Suppressor macrophage treated with lipopolysaccharide for 4 hours (primary cell): ENCODE results near the gene SIGLEC1.

ENCODE experiments used
- DNase-seq: peaks from one replicate; pipeline ENCODE4 v3.0.0-alpha.2; 2020

SIGLEC1 gene

GRCh38 chr20:3712279-3712873 lies at the start of gene SIGLEC1:
Gene SIGLEC1 (minus strand): TSS chr20:3712600. CDS start chr20:3707128, 5,472 bp downstream.
- peak; percentile 99 for DNase-seq

- DNase-seq, result no peak
Measured at GRCh38 chr20:3760655-3761348, 48.4 kb upstream of the SIGLEC1 start.

- no peak for DNase-seq
Measured at GRCh38 chr20:3759884-3760283, 47.5 kb upstream of the SIGLEC1 start.

GRCh38 chr20:3759316-3759823 lies 47.0 kb upstream of the SIGLEC1 start:
- DNase-seq, result no peak

- no peak for DNase-seq
Measured at GRCh38 chr20:3758566-3758965, 46.2 kb upstream of the SIGLEC1 start.

GRCh38 chr20:3757268-3757667 lies 44.9 kb upstream of the SIGLEC1 start:
- DNase-seq, result peak; percentile 47

GRCh38 chr20:3755814-3756480 lies 43.5 kb upstream of the SIGLEC1 start:
- DNase-seq, result no peak

GRCh38 chr20:3755269-3755668 lies 42.9 kb upstream of the SIGLEC1 start:
- DNase-seq, result no peak

GRCh38 chr20:3754276-3754630 lies 41.9 kb upstream of the SIGLEC1 start:
- DNase-seq, result no peak

GRCh38 chr20:3753501-3754275 lies 41.3 kb upstream of the SIGLEC1 start:
- no peak for DNase-seq

GRCh38 chr20:3753098-3753497 lies 40.7 kb upstream of the SIGLEC1 start:
- DNase-seq, result peak; percentile 82

- no peak for DNase-seq
Measured at GRCh38 chr20:3752386-3752759, 40.0 kb upstream of the SIGLEC1 start.

- peak; percentile 83 for DNase-seq
Measured at GRCh38 chr20:3751675-3752385, 39.4 kb upstream of the SIGLEC1 start.

GRCh38 chr20:3751305-3751674 lies 38.9 kb upstream of the SIGLEC1 start:
- no peak for DNase-seq

GRCh38 chr20:3749689-3750531 lies 37.5 kb upstream of the SIGLEC1 start:
- peak; percentile 56 for DNase-seq

- DNase-seq, result no peak
Measured at GRCh38 chr20:3749087-3749688, 36.8 kb upstream of the SIGLEC1 start.

- no peak for DNase-seq
Measured at GRCh38 chr20:3748073-3748472, 35.7 kb upstream of the SIGLEC1 start.

- no peak for DNase-seq
Measured at GRCh38 chr20:3747471-3747870, 35.1 kb upstream of the SIGLEC1 start.

GRCh38 chr20:3745686-3746173 lies 33.3 kb upstream of the SIGLEC1 start:
- DNase-seq, result no peak

GRCh38 chr20:3744806-3745685 lies 32.6 kb upstream of the SIGLEC1 start:
- peak; percentile 87 for DNase-seq
